IPS-20b (cell line): ENCODE measurements around the gene ARSG.
"Not testable (repeated sequence)": the region's sequence is repeated elsewhere in the genome, so short reads cannot be mapped to it uniquely, and the experiment has no call there.

Source experiments
- H3K27ac ChIP-seq: one replicate; pipeline ENCODE4 v1.5.1; 2013; ENCODE audit warnings: low read length
- H3K27me3 ChIP-seq: 2 replicates; pipeline ENCODE4 v1.6.1; 2013; ENCODE audit warnings: mild to moderate bottlenecking, low read length, inconsistent platforms; ENCODE audit not compliant: insufficient read depth
- H3K36me3 ChIP-seq: 2 replicates; pipeline ENCODE4 v1.6.1; 2013; ENCODE audit warnings: low read depth, mild to moderate bottlenecking, inconsistent platforms, low read length, moderate library complexity; ENCODE audit not compliant: insufficient read depth
- H3K4me1 ChIP-seq: 2 replicates; pipeline ENCODE4 v1.6.1; 2013; ENCODE audit warnings: mild to moderate bottlenecking, control low read depth, inconsistent platforms, low read length, moderate library complexity; ENCODE audit not compliant: insufficient read depth
- H3K4me3 ChIP-seq: 2 replicates; pipeline ENCODE4 v1.5.1; 2013; ENCODE audit warnings: mild to moderate bottlenecking, low read length, inconsistent platforms
- H3K9ac ChIP-seq: 2 replicates; pipeline ENCODE4 v1.6.1; 2013; ENCODE audit warnings: low read depth, mild to moderate bottlenecking, inconsistent platforms, low read length, moderate library complexity
- H3K9me3 ChIP-seq: 2 replicates; pipeline ENCODE4 v1.6.1; 2013; ENCODE audit warnings: mild to moderate bottlenecking, low read depth, low read length, inconsistent platforms; ENCODE audit not compliant: insufficient read depth

The ARSG gene

DNA sequence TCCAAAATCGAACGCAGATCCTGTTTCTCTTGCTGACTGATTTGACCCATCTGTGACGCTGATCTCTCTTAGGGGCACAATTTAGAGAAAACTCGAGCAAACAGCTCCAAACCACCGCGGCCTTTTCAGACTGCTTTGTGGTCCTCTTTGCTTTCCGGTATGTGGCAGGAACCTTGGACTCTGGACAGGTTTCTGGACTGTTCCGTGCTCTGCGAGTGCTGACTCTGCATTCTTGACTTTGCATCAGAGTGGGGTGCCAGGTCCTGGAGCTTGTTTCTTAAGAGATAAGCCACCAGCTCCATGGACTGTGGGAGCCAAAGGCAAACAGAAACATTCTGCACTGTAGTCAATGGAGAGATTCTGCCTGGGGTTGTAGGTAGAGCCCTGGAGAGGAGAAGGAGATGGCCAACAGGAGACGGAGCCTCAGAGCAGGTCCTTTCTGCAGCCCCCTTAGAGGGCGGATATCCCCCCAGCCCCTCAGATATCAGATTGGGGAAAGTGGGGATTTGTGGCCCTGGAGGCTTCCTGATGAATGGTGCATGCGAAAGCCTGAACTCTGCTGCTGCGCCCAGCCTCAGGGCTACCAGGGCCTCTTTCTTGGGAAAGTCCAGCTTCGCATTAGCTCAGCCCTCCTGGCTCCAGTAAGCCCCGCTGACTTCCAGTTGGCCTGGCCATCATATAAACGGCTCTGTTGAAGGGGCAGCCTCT, 100.4 kb downstream of the ARSG start:
- H3K4me3 ChIP-seq, result no peak overlapping the region
- H3K9ac ChIP-seq, result no peak overlapping the region; the same call in 1 of the 2 replicates
- no peaks in the 10 kb centered on the region for H3K4me1 ChIP-seq
- H3K36me3 ChIP-seq, result no peaks in the 10 kb centered on the region
- H3K27me3 ChIP-seq, result no peaks in the 10 kb centered on the region
- no peaks in the 10 kb centered on the region for H3K9me3 ChIP-seq
- no peak overlapping the region for H3K27ac ChIP-seq

DNA sequence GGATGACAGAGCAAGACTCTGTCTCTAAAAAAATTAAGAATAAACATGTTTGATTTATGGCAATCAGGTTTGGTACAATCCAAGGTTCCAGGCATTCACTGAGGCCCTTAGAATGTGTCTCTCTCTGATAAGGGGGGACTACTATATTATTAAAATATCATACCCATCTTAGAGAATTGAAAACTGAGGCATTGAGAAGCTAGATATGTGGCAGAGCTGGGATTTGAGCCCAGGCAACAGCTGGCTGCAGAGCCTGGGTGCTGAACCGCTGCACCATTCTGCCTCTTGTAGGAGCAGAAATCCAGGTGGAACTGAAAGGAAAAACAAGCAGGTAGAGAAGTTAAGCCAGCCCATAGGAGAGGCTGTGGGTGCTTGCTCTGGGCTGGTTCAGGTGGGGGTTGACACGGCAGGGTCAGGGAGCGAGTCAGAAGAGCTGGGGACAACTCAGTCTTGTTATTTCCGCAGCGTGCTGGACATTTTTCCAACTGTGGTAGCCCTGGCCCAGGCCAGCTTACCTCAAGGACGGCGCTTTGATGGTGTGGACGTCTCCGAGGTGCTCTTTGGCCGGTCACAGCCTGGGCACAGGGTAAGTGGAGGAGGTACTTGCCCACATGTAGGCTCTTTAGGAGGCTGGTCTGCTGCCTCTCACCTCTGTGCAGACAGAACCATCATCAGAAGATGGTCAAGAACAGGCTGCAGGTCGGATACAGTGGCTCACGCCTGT, 103.5 kb downstream of the ARSG start:
- H3K4me1 ChIP-seq, result no peaks in the 10 kb centered on the region
- H3K9me3 ChIP-seq, result no peaks in the 10 kb centered on the region
- H3K27ac ChIP-seq, result no peak overlapping the region
- no peaks in the 10 kb centered on the region for H3K27me3 ChIP-seq
- no peak overlapping the region for H3K9ac ChIP-seq
- no peak overlapping the region for H3K4me3 ChIP-seq
- H3K36me3 ChIP-seq, result no peaks in the 10 kb centered on the region

DNA sequence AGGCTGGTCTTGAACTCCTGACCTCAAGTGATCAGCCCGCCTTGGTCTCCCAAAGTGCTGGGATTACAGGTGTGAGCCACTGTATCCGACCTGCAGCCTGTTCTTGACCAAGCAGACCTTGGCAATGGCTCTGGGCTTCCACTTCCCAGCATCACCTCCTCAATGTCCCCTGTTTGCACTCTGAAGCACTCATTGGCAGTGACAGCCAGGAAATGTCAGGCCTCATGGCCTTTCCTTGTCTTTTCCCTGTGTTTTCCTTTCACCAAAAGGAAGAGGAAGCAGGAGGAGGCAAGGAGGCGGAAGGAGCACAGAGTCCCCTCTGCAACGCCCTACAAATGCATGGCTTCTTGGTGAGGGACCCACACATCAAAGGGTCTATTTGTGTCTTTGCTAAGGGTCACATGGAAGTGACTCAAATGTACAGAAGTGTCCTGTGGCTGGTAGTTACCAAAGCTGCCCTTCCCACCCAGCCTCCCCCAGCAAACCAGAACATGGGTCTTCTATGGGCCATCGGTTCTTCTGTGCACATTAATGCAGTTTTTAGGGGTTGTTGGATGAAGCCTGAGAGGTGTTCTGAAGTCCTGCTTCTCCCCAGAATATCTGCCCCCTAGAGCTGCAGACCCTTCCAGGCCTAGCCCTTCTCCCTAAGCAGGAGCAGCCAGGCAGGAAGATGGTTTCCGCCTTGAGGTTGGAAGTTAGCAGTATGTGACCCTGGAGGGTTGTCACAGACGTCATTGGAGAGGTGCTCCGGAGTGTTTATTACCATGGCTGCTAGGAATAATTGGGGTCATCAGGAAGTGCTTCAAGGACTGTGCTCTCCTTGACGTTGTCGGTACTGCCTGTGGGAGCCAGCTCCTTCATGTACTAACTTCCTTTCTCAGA, 105.2 kb downstream of the ARSG start:
- Histone ChIP-seq H3K27ac (no peak overlapping the region), H3K36me3 (no peaks in the 10 kb centered on the region), H3K27me3 (no peaks in the 10 kb centered on the region), H3K9ac (no peak overlapping the region), H3K9me3 (no peaks in the 10 kb centered on the region), H3K4me1 (no peaks in the 10 kb centered on the region), H3K4me3 (no peak overlapping the region)

DNA sequence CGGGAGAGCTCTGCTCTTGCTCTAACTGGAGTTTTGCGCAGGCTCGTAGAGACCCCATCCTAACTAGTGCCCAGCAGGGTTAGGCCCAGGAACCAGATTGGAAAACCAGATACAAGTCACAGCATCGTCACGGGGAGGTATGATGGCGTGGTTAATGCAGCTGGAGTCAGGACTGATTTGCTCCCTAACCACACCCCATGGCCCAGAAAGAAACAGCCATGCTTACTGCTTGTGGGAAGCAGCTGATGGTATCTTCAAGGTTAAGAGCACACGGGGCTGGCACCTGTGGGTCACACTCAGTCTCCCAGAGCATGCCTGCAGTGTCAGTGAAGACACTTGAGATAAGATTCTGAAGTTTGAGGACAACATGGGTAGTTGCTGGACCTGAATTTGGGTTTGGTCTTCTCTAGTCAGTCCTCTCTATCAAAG, 105.8 kb downstream of the ARSG start:
- no peaks in the 10 kb centered on the region for H3K36me3 ChIP-seq
- no peaks in the 10 kb centered on the region for H3K27me3 ChIP-seq
- H3K4me1 ChIP-seq, result no peaks in the 10 kb centered on the region
- H3K9me3 ChIP-seq, result no peaks in the 10 kb centered on the region
- H3K4me3 ChIP-seq, result no peak overlapping the region
- H3K27ac ChIP-seq, result no peak overlapping the region
- no peak overlapping the region for H3K9ac ChIP-seq

DNA sequence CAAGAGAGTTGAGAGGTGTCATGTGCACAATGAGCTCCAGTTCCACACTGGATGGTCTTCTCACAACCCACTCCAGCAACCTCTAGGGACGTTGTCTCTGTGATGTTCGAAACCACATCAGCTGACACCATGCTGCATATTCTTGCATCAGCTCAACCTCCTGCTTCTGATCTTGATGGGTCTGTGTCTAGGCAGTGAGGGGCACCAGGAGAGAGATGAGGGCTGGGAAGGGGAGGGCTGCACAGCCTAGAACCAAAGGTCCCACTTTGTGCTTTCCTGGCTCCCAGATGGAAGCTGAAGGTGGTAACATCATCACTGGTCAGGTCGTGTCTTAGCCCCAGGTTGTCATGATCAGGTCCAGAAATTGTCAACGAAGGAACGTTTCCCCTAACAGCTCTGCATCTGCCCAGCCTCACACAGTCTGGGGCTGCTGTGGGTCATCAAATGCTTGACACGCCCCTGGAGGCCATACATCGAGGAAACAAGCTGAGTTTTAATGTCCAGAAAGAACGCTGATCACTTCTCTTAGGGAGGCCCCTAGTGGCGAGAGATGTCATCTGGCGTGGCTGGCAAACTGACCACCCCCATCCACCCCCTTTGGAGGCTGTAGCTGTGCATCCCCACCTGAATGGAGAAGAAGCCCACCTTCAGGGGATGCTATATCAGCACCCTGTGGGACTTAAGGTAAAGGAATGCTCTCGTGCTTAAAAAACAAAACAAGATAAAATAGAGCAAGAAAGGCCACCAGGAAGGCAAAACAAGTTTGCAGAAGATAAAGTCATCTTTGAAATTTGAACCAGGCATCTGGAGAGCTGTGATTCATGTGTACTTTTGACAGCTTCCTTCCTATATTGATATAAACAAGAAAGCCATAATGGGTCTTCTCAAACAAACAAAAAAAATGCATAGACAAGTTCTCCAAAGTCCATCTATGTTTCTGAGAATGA, 107.7 kb downstream of the ARSG start:
- H3K36me3 ChIP-seq, result no peaks in the 10 kb centered on the region
- H3K27me3 ChIP-seq, result no peaks in the 10 kb centered on the region
- no peaks in the 10 kb centered on the region for H3K9me3 ChIP-seq
- H3K4me3 ChIP-seq, result no peak overlapping the region
- H3K27ac ChIP-seq, result no peak overlapping the region
- H3K4me1 ChIP-seq, result no peaks in the 10 kb centered on the region
- no peak overlapping the region for H3K9ac ChIP-seq

DNA sequence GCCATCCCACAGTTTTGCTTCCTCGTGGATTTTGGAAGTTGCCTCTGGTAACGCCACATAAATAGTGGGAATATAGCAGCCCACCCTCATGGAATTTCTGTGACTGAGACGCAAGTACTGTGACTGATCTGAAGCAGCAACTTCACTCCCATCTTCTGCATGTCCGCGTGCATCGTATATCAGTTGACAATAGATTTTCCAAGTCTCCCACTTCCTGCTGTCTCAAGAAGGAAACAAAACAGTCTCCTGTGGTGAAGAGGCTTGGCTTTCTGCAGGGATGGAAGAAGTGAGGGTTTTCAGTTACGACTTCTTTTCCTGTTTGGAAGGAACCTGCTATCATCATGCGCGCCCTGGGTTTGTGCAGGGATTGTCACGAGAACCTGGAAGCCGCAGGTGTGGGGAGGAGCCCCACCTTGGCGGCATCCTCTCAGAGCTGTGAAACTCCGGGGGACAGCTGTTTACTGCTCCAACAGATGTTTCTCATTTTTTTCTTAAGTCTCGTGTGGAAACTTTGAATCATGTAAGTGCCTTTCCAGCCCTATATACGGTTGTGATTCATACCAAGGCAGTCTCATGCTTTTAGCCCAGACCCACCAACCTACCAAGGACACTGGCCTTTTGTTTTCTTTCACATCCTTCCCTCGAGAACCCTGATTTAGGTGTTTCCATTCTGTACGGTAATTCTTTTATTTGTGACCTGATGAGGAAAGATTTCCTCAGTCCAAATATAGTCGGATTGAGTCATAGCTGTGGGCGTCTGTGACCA, 108.5 kb downstream of the ARSG start:
- H3K9me3 ChIP-seq, result peaks cover 3% of the 10 kb centered on the region; the same call in 1 of the 2 replicates
- no peak overlapping the region for H3K4me3 ChIP-seq
- no peaks in the 10 kb centered on the region for H3K4me1 ChIP-seq
- no peak overlapping the region for H3K27ac ChIP-seq
- no peaks in the 10 kb centered on the region for H3K27me3 ChIP-seq
- no peaks in the 10 kb centered on the region for H3K36me3 ChIP-seq
- H3K9ac ChIP-seq, result no peak overlapping the region

DNA sequence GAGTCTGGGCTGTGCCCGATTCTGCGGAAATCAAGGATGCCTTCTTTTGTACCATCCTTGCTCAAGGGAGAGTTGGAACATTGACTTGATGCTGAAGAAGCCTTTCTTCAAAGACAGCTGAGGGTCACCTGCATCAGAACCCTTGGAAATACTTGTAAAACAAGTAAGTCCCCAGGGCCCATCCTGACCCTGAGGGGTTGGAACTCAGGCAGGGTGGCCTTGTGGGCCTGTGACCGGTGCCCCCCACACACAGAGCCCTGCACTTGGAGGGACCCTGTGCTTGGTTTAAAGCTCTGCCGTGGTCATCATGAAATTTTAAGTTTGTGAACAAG, 109.1 kb downstream of the ARSG start:
- no peaks in the 10 kb centered on the region for H3K27me3 ChIP-seq
- no peak overlapping the region for H3K9ac ChIP-seq
- no peaks in the 10 kb centered on the region for H3K4me1 ChIP-seq
- H3K27ac ChIP-seq, result no peak overlapping the region
- peaks cover 8% of the 10 kb centered on the region; the same call in 1 of the 2 replicates for H3K9me3 ChIP-seq
- H3K36me3 ChIP-seq, result no peaks in the 10 kb centered on the region
- H3K4me3 ChIP-seq, result no peak overlapping the region

DNA sequence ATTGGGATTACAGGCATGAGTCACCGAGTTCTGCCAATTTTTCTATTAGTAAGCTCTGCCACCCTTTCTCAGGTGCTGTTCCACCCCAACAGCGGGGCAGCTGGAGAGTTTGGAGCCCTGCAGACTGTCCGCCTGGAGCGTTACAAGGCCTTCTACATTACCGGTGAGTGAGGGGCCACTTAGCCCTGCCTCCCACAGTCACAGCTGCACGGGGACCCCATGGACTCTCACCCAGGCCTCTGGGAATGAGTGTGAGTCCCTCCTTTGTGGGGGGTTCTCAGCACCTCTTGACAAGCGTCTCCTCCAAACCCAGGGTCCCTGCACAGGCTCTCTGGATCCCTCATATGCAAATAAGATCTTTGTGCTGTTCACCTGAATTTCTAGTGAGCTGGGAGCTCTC, 110.0 kb downstream of the ARSG start:
- no peaks in the 10 kb centered on the region for H3K4me1 ChIP-seq
- peaks cover 13% of the 10 kb centered on the region; the same call in 1 of the 2 replicates for H3K9me3 ChIP-seq
- H3K9ac ChIP-seq, result no peak overlapping the region
- no peaks in the 10 kb centered on the region for H3K36me3 ChIP-seq
- H3K27ac ChIP-seq, result no peak overlapping the region
- no peak overlapping the region for H3K4me3 ChIP-seq
- no peaks in the 10 kb centered on the region for H3K27me3 ChIP-seq

DNA sequence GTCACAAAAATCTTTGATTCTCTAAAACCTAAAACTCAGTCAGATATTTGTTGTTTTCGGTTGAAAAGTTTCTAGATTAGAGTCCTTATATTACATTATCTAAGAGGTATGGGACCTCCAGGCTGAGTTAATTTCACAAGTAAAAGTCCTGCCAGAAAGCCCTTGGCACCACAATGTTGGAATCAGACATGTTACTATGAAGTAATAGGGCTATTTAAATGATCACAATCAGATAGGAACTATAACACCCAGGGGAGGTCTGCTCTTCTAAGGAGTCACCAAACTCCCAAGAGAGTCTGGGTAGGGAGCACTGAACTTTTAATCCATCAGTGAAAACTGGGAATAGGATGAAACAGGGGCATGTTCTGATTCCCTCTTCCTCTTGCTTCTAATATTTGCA, 111.8 kb downstream of the ARSG start:
- no peaks in the 10 kb centered on the region for H3K4me1 ChIP-seq
- H3K9me3 ChIP-seq, result peaks cover 13% of the 10 kb centered on the region; the same call in 1 of the 2 replicates
- no peaks in the 10 kb centered on the region for H3K27me3 ChIP-seq
- no peak overlapping the region for H3K9ac ChIP-seq
- no peak overlapping the region for H3K27ac ChIP-seq
- H3K36me3 ChIP-seq, result no peaks in the 10 kb centered on the region
- H3K4me3 ChIP-seq, result no peak overlapping the region

DNA sequence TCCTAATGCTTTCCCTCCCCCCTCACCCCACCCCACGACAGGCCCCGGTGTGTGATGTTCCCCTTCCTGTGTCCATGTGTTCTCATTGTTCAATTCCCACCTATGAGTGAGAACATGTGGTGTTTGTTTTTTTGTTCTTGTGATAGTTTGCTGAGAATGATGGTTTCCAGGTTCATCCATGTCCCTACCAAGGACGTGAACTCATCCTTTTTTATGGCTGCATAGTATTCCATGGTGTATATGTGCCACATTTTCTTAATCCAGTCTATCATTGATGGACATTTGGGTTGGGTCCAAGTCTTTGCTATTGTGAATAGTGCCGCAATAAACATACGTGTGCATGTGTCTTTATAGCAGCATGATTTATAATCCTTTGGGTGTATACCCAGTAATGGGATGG, 112.5 kb downstream of the ARSG start:
- not testable (repeated sequence) for H3K27ac ChIP-seq, H3K36me3 ChIP-seq, H3K4me3 ChIP-seq, H3K27me3 ChIP-seq, H3K4me1 ChIP-seq, H3K9ac ChIP-seq
- peaks cover 13% of the 10 kb centered on the region; the same call in 1 of the 2 replicates for H3K9me3 ChIP-seq
